PC-3 (cell line): ENCODE data around the gene GAB1. TPM values are rescaled to one million over a fixed set of nuclear protein-coding genes. Genes with fewer than 3 reads are reported as not detected.

ENCODE experiments used
- ATAC-seq: fragments of 200-7000 bp; cut with Tn5 transposase; 2 replicates; pipeline ENCODE4 v1.9.1; 2020; ENCODE audit warnings: mild to moderate bottlenecking, moderate library complexity
- BruUV-seq: library from RNA; stranded (reverse); fragments of 400-500 nt; replicated peaks from 2 replicates; lab custom pipeline; 2021; lab: Mats Ljungman, UMichigan
- CTCF ChIA-PET: fragments of 300-600 bp; sonication (Branson Sonifier 250); formaldehyde crosslinking; loops from one replicate; lab custom pipeline; 2022; ENCODE audit warnings: antibody characterized with exemption; lab: Charles Lee
- POLR2A ChIA-PET: fragments of 300-600 bp; sonication (Branson Sonifier 250); formaldehyde crosslinking; loops from one replicate; lab custom pipeline; 2022; ENCODE audit warnings: antibody characterized with exemption; ENCODE audit not compliant: unreplicated experiment; lab: Charles Lee
- DNase-seq: peaks from one replicate; pipeline ENCODE4 v3.0.0-alpha.2; 2015
- H2AFZ ChIP-seq: fragments of 300-600 bp; sonication (generic); 2 replicates; pipeline ENCODE4 v1.6.0; 2016; ENCODE audit warnings: antibody characterized with exemption, low read length
- H3F3A ChIP-seq: fragments of 300-600 bp; sonication (generic); one replicate; pipeline ENCODE4 v1.6.0; 2017; ENCODE audit warnings: antibody characterized with exemption, low read length, control low read depth, mild to moderate bottlenecking; ENCODE audit not compliant: unreplicated experiment
- H3K27ac ChIP-seq: fragments of 300-600 bp; sonication (generic); 2 replicates; pipeline ENCODE4 v1.5.1; 2016; ENCODE audit warnings: mild to moderate bottlenecking, low read length
- H3K27me3 ChIP-seq: fragments of 300-600 bp; sonication (generic); 2 replicates; pipeline ENCODE4 v1.6.1; 2016; ENCODE audit warnings: low read length, mixed read lengths
- H3K36me3 ChIP-seq: fragments of 300-600 bp; sonication (generic); 2 replicates; pipeline ENCODE4 v1.6.1; 2016; ENCODE audit warnings: low read depth, mixed run types, low read length, mixed read lengths
- H3K4me1 ChIP-seq: fragments of 300-600 bp; sonication (generic); 2 replicates; pipeline ENCODE4 v1.5.1; 2016; ENCODE audit warnings: low read length; ENCODE audit not compliant: insufficient read depth
- H3K4me2 ChIP-seq: fragments of 300-600 bp; sonication (generic); 2 replicates; pipeline ENCODE4 v1.6.0; 2016; ENCODE audit warnings: low read length
- H3K4me3 ChIP-seq: fragments of 300-600 bp; sonication (generic); 2 replicates; pipeline ENCODE4 v1.5.1; 2016; ENCODE audit warnings: mild to moderate bottlenecking, low read length, mixed read lengths
- H3K79me2 ChIP-seq: fragments of 300-600 bp; sonication (generic); 2 replicates; pipeline ENCODE4 v1.6.1; 2017; ENCODE audit warnings: low read length, mixed read lengths
- H3K9ac ChIP-seq: fragments of 300-600 bp; sonication (generic); 2 replicates; pipeline ENCODE4 v1.6.0; 2016; ENCODE audit warnings: mild to moderate bottlenecking, low read length
- H3K9me2 ChIP-seq: fragments of 300-600 bp; sonication (generic); replicated peaks from 2 replicates; pipeline ENCODE4 v1.6.1; 2016; ENCODE audit warnings: mixed run types, low read length, mixed read lengths
- H3K9me3 ChIP-seq: fragments of 300-600 bp; sonication (generic); 2 replicates; pipeline ENCODE4 v1.6.1; 2016; ENCODE audit warnings: low read length, mixed read lengths
- H4K20me1 ChIP-seq: fragments of 300-600 bp; sonication (generic); 2 replicates; pipeline ENCODE4 v1.6.1; 2016; ENCODE audit warnings: low read length, mixed read lengths
- CTCF ChIP-seq: fragments of 300-600 bp; sonication (generic); conservative IDR thresholded peaks from 2 replicates; pipeline ENCODE4 v1.5.1; 2017; ENCODE audit warnings: antibody characterized with exemption, low read depth, mild to moderate bottlenecking, low read length
- EZH2 ChIP-seq: fragments of 300-600 bp; sonication (generic); IDR thresholded peaks from one replicate; pipeline ENCODE4 v1.6.1; 2017; ENCODE audit warnings: antibody characterized with exemption, mild to moderate bottlenecking, low read length; ENCODE audit not compliant: unreplicated experiment
- EZH2phosphoT487 ChIP-seq: fragments of 300-600 bp; sonication (generic); IDR thresholded peaks from 2 replicates; pipeline ENCODE4 v1.6.1; 2018; ENCODE audit warnings: mild to moderate bottlenecking, antibody characterized with exemption, low read length, borderline replicate concordance
- intact Hi-C: fragments of 100-400 bp; cut with micrococcal nuclease; formaldehyde crosslinking; loops from 2 replicates; pipeline ENCODE4 v1.9.0; 2023
- total RNA-seq: library from RNA; depleted of rRNA; stranded (reverse); fragments of >200 nt; gene quantifications from 2 replicates; pipeline ENCODE4 v1.2.3, GENCODE V29; 2014

GAB1 gene
- total RNA-seq, 1 experiment from 2014 or later: 4.9 TPM

DNA sequence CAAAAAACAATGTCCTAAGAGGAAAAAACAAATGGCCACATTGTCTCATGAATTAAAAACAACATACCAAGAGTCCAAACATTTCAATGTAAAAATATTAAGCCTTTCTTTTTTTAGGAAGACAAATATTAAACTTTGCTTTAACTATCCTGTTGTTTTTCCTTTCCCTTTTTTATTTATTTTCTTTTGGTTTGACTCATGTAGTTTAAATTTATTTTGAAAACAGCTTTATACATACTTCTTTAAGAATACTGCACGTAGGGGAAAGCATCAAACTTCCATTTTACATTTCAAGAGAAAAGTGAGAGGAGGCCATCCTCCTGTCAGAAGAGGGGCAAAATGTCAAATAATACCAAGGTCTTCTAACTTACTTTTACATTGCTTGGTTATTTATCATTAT, 8.7 kb downstream of the GAB1 start:
- H4K20me1 ChIP-seq: no peaks in the 10 kb centered on the region
- ATAC-seq (no peak), DNase-seq (no peak)
- intact Hi-C loops: no loop called here
- H3K4me2 ChIP-seq: peak overlapping the region; percentile 66
- H3K27me3 ChIP-seq: no peaks in the 10 kb centered on the region
- H3K36me3 ChIP-seq: no peaks in the 10 kb centered on the region
- H3K79me2 ChIP-seq: no peaks in the 10 kb centered on the region
- POLR2A ChIA-PET: no interaction called here
- no peak overlapping the region for H2AFZ ChIP-seq
- no TSS peak for BruUV-seq
- H3K4me1 ChIP-seq: peaks cover 15% of the 10 kb centered on the region
- TF ChIP-seq EZH2 (no peak), CTCF (no peak), EZH2phosphoT487 (no peak)
- H3K9me2 ChIP-seq: no peaks in the 10 kb centered on the region
- peaks cover 3% of the 10 kb centered on the region for H3F3A ChIP-seq
- H3K9ac ChIP-seq: no peak overlapping the region
- H3K4me3 ChIP-seq: 0 out of 2 replicates have a peak overlapping the region, but pooled peaks have one; percentile 40
- CTCF ChIA-PET: no interaction called here
- H3K9me3 ChIP-seq: no peaks in the 10 kb centered on the region
- peak overlapping the region; percentile 69 for H3K27ac ChIP-seq

DNA sequence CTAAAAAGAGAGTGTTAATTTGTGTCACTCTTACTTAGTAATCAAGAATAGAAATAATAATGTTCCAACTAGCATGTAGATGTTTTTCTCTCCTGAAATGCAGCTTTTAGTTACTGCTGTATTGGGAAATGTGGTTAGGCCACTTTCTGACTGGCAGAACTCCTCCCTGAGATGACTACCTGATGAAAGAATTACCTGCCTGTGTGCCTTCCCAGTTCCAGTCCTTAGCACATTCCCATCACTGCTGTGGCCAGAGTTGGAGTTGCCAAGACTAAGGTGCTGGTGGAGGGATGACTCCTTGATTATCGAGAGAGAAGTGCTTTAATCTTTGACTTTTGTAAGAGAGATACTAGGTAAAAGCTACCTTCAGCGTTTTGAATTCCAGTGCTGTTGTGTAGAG, 9.5 kb downstream of the GAB1 start:
- H3K27me3 ChIP-seq: no peaks in the 10 kb centered on the region
- H3K36me3 ChIP-seq: no peaks in the 10 kb centered on the region
- peaks cover 3% of the 10 kb centered on the region for H3F3A ChIP-seq
- H3K9ac ChIP-seq: no peak overlapping the region
- no TSS peak for BruUV-seq
- DNase-seq (peak; percentile 94), ATAC-seq (peak; percentile 94)
- H4K20me1 ChIP-seq: no peaks in the 10 kb centered on the region
- intact Hi-C loops: no loop called here
- H3K9me2 ChIP-seq: no peaks in the 10 kb centered on the region
- peaks cover 15% of the 10 kb centered on the region for H3K4me1 ChIP-seq
- no peaks in the 10 kb centered on the region for H3K79me2 ChIP-seq
- H3K4me3 ChIP-seq: peak overlapping the region; percentile 40
- CTCF ChIA-PET: no interaction called here
- POLR2A ChIA-PET: interaction anchor here (0.7 kb wide), 1 partner anchor 364 kb away, joined by 3 read pairs; no protein-coding TSS in a partner anchor
- TF ChIP-seq EZH2phosphoT487 (no peak), CTCF (no peak), EZH2 (no peak)
- peak overlapping the region; percentile 66 for H3K4me2 ChIP-seq
- peak overlapping the region; percentile 69 for H3K27ac ChIP-seq
- H3K9me3 ChIP-seq: no peaks in the 10 kb centered on the region
- no peak overlapping the region for H2AFZ ChIP-seq

- no peak for ATAC-seq
- BruUV-seq: no TSS peak
- Histone ChIP-seq H3F3A (peaks cover 3% of the 10 kb centered on the region), H3K27ac (no peak overlapping the region), H3K4me3 (no peak overlapping the region), H3K9me2 (no peaks in the 10 kb centered on the region), H3K36me3 (no peaks in the 10 kb centered on the region), H3K4me1 (peaks cover 28% of the 10 kb centered on the region), H3K4me2 (0 out of 2 replicates have a peak overlapping the region, but pooled peaks have one; percentile 66), H4K20me1 (no peaks in the 10 kb centered on the region), H2AFZ (no peak overlapping the region), H3K9ac (no peak overlapping the region), H3K27me3 (no peaks in the 10 kb centered on the region), H3K9me3 (no peaks in the 10 kb centered on the region), H3K79me2 (no peaks in the 10 kb centered on the region)
- ChIA-PET CTCF (no interaction called here), POLR2A (no interaction called here)
- TF ChIP-seq EZH2 (no peak), CTCF (no peak), EZH2phosphoT487 (no peak)
- no peak for DNase-seq
- intact Hi-C loops: no loop called here
Measured at GRCh38 chr4:143347484-143348111, 10.9 kb downstream of the GAB1 start.
